Measurements from ENCODE around the gene BCAS3.

DNA sequence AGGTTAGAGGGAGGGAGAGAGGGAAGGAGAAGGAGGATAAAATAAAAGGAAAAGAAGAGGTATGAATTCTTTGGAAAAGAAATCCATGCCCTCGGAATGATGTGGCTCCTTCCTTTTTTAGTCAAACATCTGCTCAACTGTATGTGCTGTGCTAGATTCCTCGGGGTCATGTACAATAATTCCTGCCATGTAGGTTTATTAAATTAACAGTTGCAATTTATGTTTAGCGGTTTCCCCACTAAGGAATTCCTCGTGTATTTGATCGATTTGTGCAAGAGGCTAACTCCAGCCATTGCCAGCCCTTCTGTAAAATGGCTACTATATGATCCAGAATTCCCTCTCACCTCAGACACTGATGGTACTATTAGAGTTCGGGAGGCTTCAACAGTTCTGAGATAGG is 639.0 kb downstream of the BCAS3 start:
- TF ChIP-seq, protein P1, sequence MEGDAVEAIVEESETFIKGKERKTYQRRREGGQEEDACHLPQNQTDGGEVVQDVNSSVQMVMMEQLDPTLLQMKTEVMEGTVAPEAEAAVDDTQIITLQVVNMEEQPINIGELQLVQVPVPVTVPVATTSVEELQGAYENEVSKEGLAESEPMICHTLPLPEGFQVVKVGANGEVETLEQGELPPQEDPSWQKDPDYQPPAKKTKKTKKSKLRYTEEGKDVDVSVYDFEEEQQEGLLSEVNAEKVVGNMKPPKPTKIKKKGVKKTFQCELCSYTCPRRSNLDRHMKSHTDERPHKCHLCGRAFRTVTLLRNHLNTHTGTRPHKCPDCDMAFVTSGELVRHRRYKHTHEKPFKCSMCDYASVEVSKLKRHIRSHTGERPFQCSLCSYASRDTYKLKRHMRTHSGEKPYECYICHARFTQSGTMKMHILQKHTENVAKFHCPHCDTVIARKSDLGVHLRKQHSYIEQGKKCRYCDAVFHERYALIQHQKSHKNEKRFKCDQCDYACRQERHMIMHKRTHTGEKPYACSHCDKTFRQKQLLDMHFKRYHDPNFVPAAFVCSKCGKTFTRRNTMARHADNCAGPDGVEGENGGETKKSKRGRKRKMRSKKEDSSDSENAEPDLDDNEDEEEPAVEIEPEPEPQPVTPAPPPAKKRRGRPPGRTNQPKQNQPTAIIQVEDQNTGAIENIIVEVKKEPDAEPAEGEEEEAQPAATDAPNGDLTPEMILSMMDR (IDR thresholded peaks at IDR 0.05; ENCODE audit: insufficient read depth, low read depth, low read length): no peak
- no peak for TF ChIP-seq EZH2 (IDR thresholded peaks at IDR 0.05; ENCODE audit: insufficient read depth, low read length)
